Stomach (tissue), 9 donors: ENCODE measurements around the gene ZFPM1. TPM values are rescaled to one million over a fixed set of nuclear protein-coding genes. Genes with fewer than 3 reads are reported as not detected.
A peak's percentile ranks its signal among the peaks of the same experiment; 100 is the strongest.

ENCODE experiments used
- DNase-seq, 2 donors: peaks; one replicate each; pipeline versions ENCODE4 v3.0.0 to v3.0.0-alpha.2; 2013 to 2019
- H3K27ac ChIP-seq, 5 donors: fragments of 200-600 bp in 4 of 5; sonication (generic) in 4 of 5; one replicate each; pipeline ENCODE4 v1.5.1; 2013 to 2019; ENCODE audit warnings: mild to moderate bottlenecking in 1 of 5, moderate library complexity in 1 of 5
- H3K27me3 ChIP-seq, 3 donors: fragments of 200-600 bp; sonication (generic); one replicate each; pipeline ENCODE4 v1.5.1; 2017 to 2019; ENCODE audit warnings: mixed run types in 1 of 3
- H3K36me3 ChIP-seq, 4 donors: fragments of 200-600 bp; sonication (generic); 1 replicate in 3 of 4; 2 replicates in 1 of 4; pipeline ENCODE4 v1.5.1; 2016 to 2019
- H3K4me1 ChIP-seq, 4 donors: fragments of 200-600 bp; sonication (generic); one replicate each; pipeline ENCODE4 v1.5.1; 2016 to 2019
- H3K4me3 ChIP-seq, 4 donors: fragments of 200-600 bp; sonication (generic) in 3 of 4; one replicate each; pipeline ENCODE4 v1.5.1; 2016 to 2019; ENCODE audit warnings: mild to moderate bottlenecking in 1 of 4
- H3K9me3 ChIP-seq, 4 donors: fragments of 200-600 bp; sonication (generic); one replicate each; pipeline ENCODE4 v1.5.1; 2016 to 2019
- CTCF ChIP-seq, 7 experiments: fragments of 450-650 bp in 4 of 7; fragments of 200-600 bp in 3 of 7; sonication (generic) in 3 of 7; IDR thresholded peaks; one replicate each; pipeline ENCODE4 v1.5.1; 2016 to 2019; ENCODE audit warnings: antibody characterized with exemption in 7 of 7, control low read depth in 2 of 7, mild to moderate bottlenecking in 1 of 7
- EP300 ChIP-seq: sonication (generic); formaldehyde crosslinking; IDR thresholded peaks from one replicate; pipeline ENCODE4 v1.6.1; 2017; ENCODE audit warnings: antibody characterized with exemption
- POLR2A ChIP-seq, 4 donors: fragments of 450-650 bp; IDR thresholded peaks; one replicate each; pipeline ENCODE4 v1.6.1; 2016; ENCODE audit warnings: antibody characterized with exemption in 4 of 4, control low read depth in 2 of 4, mild to moderate bottlenecking in 1 of 4, moderate library complexity in 1 of 4
- POLR2AphosphoS5 ChIP-seq, 3 donors: sonication (generic); formaldehyde crosslinking; IDR thresholded peaks; one replicate each; pipeline ENCODE4 v1.6.1; 2016; ENCODE audit warnings: antibody characterized with exemption in 3 of 3
- WGBS, 5 donors: extraction: QIAGEN DNeasy Blood & Tissue Kit in 3 of 5; methylation state at CpG; one replicate each; pipeline versions ENCODE4 v1.1.5 to v1.1.7; 2013 to 2018; 5-methylcytosine and 5-hydroxymethylcytosine counted together
- intact Hi-C: fragments of 100-400 bp; cut with DNase I; formaldehyde crosslinking; loops from one replicate; pipeline ENCODE4 v1.15.1; 2023; ENCODE audit warnings: low total_unique reads
- polyA plus RNA-seq, 3 donors: library from polyadenylated mRNA; stranded (reverse); fragments of 200-250 nt; gene quantifications; one replicate each; pipeline ENCODE4 v1.2.3, GENCODE V29; 2013
- total RNA-seq, 5 donors: library from RNA; depleted of rRNA; stranded (reverse); fragments of >200 nt; gene quantifications; one replicate each; pipeline versions ENCODE4 v1.1.0 to v1.2.3, GENCODE V29; 2014 to 2016
- donor health status: healthy with polysubstance abuse.
- donor health status: Bipolar disorder and iron deficiency.
- donor health status: healthy.

The ZFPM1 gene
- total and polyA plus RNA-seq, 8 donors, result 3.9 to 85.7 (median 12.9) TPM

DNA sequence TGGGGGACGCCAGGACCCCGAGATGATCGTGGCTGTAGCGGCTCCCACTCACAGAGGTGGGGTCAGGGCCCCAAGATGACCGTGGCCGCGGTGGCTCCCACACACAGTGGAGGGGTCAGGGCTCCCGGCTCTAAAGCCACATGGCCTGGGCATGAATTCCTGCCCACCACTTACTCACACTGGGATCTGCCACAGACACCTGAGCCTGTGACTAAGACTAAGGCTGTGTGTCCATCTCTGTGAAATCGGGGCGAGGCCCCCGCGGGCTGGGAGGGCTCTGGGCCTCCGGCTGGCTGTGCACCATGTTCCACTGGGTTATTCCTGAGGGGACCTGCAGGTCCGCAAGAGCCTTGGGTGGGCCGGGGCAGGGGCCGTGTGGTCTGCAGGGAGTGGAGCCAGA is 18.5 kb downstream of the ZFPM1 start:
- no peak for DNase-seq
- TF ChIP-seq EP300 (no peak), CTCF (IDR thresholded peaks at IDR 0.05) (no peak), POLR2AphosphoS5 (IDR thresholded peaks at IDR 0.05) (no peak), POLR2A (IDR thresholded peaks at IDR 0.05) (no peak)
- H3K4me3 ChIP-seq, result no peak overlapping the region
- H3K27me3 ChIP-seq, result peaks cover 0 to 21% (median 0%) of the 10 kb centered on the region in 3 donors
- WGBS, 5 donors, result 67 to 93% (median 76%) methylated on average over 7 to 16 of the region's 16 CpGs
- H3K9me3 ChIP-seq, result no peaks in the 10 kb centered on the region
- no peaks in the 10 kb centered on the region for H3K36me3 ChIP-seq
- H3K4me1 ChIP-seq, result peaks cover 71 to 93% (median 89%) of the 10 kb centered on the region in 4 donors
- intact Hi-C loops, result no loop called here
- H3K27ac ChIP-seq, result peak overlapping the region; percentile 49 to 93 (median 83)

- peaks cover 76 to 94% (median 90%) of the 10 kb centered on the region in 4 donors for H3K4me1 ChIP-seq
- WGBS, 5 donors, result 28 to 49% (median 44%) methylated on average over 10 to 12 of the region's 12 CpGs
- no peaks in the 10 kb centered on the region for H3K9me3 ChIP-seq
- peaks cover 0 to 21% (median 0%) of the 10 kb centered on the region in 3 donors for H3K27me3 ChIP-seq
- H3K36me3 ChIP-seq, result no peaks in the 10 kb centered on the region
- no peak for DNase-seq
- H3K27ac ChIP-seq, result peak overlapping the region; percentile 66 to 93 (median 83)
- H3K4me3 ChIP-seq, result no peak overlapping the region
- intact Hi-C loops, result no loop called here
- TF ChIP-seq POLR2A (IDR thresholded peaks at IDR 0.05), result no peak
- TF ChIP-seq CTCF (IDR thresholded peaks at IDR 0.05), result no peak
- TF ChIP-seq EP300, result no peak
- no peak for TF ChIP-seq POLR2AphosphoS5 (IDR thresholded peaks at IDR 0.05)
Observed at GRCh38 chr16:88472069-88472468, 19.0 kb downstream of the ZFPM1 start.

GRCh38 chr16:88472637-88473205 is 19.6 kb downstream of the ZFPM1 start:
- peaks cover 0 to 15% (median 0%) of the 10 kb centered on the region in 3 donors for H3K27me3 ChIP-seq
- DNase-seq, result peak in 1 of 2 donors; percentile 64
- 52 to 70% (median 63%) methylated on average over 9 to 22 of the region's 22 CpGs for WGBS, 5 donors
- intact Hi-C loops, result no loop called here
- peaks cover 71 to 95% (median 90%) of the 10 kb centered on the region in 4 donors for H3K4me1 ChIP-seq
- H3K27ac ChIP-seq, result peak overlapping the region; percentile 66 to 93 (median 83)
- H3K36me3 ChIP-seq, result no peaks in the 10 kb centered on the region
- no peak overlapping the region for H3K4me3 ChIP-seq
- TF ChIP-seq POLR2A (IDR thresholded peaks at IDR 0.05), result no peak
- no peak for TF ChIP-seq POLR2AphosphoS5 (IDR thresholded peaks at IDR 0.05)
- TF ChIP-seq CTCF (IDR thresholded peaks at IDR 0.05), result no peak
- no peak for TF ChIP-seq EP300
- no peaks in the 10 kb centered on the region for H3K9me3 ChIP-seq

DNA sequence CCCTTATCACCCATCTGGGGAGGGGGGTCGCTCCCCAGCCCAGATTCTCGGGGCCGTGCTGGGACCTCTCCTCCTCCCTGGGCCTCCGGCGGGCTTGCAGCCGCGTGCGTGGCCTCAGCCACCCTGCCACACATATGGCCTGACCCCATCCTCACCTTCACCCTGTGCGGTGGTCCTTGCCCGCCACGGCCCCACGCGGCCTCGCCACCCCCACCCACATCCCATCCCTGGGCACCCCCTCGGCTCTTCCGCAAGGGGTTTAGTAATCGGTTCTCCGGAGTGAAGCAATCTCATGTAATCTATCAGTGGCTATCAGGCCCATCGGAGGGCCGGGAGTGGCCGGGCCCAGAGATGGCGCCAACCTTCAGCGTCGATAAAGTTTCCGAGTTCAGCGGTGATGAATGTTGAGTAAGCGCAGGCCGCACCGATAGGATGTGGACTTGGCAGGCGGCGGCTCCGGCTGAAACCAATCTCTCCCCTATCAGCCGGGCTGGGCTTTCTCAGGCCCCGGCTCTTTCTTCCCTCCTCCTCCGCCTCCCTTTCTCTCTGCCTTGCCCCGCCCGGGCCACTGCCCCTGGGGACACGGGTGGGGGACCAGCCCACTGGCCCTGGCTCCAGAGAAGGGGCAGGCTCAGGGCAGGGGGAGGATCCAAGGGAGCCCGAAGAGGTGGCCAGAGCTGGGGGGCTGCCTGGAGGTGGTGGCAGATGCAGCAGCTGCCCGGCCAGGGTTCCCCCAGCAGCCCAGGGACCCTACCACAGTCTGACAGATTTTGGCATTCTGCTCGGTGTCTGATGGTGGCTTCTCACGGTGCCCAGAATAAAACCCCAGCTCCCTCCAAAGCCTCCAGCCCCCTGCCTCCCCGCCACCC is 20.8 kb downstream of the ZFPM1 start:
- intact Hi-C loops, result no loop called here

More for the DNA sequence above, 20.8 kb downstream of the ZFPM1 start:
- TF ChIP-seq CTCF (IDR thresholded peaks at IDR 0.05) (no peak), POLR2AphosphoS5 (IDR thresholded peaks at IDR 0.05) (peak in 2 of 3 donors; percentile 42 to 70)
- peaks cover 71 to 95% (median 90%) of the 10 kb centered on the region in 4 donors for H3K4me1 ChIP-seq
- DNase-seq, result peak; percentile 89 to 93
- no peaks in the 10 kb centered on the region for H3K36me3 ChIP-seq
- no peaks in the 10 kb centered on the region for H3K9me3 ChIP-seq
- WGBS, 5 donors, result 33 to 52% (median 37%) methylated on average over 39 to 43 of the region's 43 CpGs
- no peak overlapping the region for H3K4me3 ChIP-seq
- peak overlapping the region; percentile 66 to 93 (median 83) for H3K27ac ChIP-seq
- H3K27me3 ChIP-seq, result peaks cover 0 to 21% (median 0%) of the 10 kb centered on the region in 3 donors
